ENCODE results near the gene ETS1.

The ETS1 gene

GRCh38 chr11:128520206-128520887, 67.0 kb downstream of the ETS1 start:
- peak overlapping the region; percentile 55 to 91 for H3K9ac ChIP-seq (ENCODE audit: low read depth in 1 of 2, low read length in 2 of 2)
- H3K27me3 ChIP-seq (ENCODE audit: control insufficient read depth in 1 of 2, insufficient read depth in 2 of 2, low read length in 2 of 2) = peaks cover 0 to 4% of the 10 kb centered on the region in 2 donors
- H3K27ac ChIP-seq (ENCODE audit: low read depth, low read length) = peak overlapping the region; percentile 84
- peak overlapping the region; percentile 77 for H3K4me3 ChIP-seq (ENCODE audit: low read depth in 1 of 2, low read length in 2 of 2)
- H3K36me3 ChIP-seq (ENCODE audit: control insufficient read depth in 1 of 2, insufficient read depth in 2 of 2, low read length in 2 of 2) = no peaks in the 10 kb centered on the region
- peaks cover 22 to 27% of the 10 kb centered on the region in 2 donors for H3K4me1 ChIP-seq (ENCODE audit: control insufficient read depth in 1 of 2, insufficient read depth in 2 of 2, low read length in 2 of 2)
- H3K9me3 ChIP-seq (ENCODE audit: control insufficient read depth in 1 of 2, low read length in 2 of 2) = no peaks in the 10 kb centered on the region

- H3K36me3 ChIP-seq (ENCODE audit: control insufficient read depth in 1 of 2, insufficient read depth in 2 of 2, low read length in 2 of 2) = no peaks in the 10 kb centered on the region
- peak overlapping the region; percentile 65 to 77 for H3K4me3 ChIP-seq (ENCODE audit: low read depth in 1 of 2, low read length in 2 of 2)
- H3K4me1 ChIP-seq (ENCODE audit: control insufficient read depth in 1 of 2, insufficient read depth in 2 of 2, low read length in 2 of 2) = peaks cover 24 to 33% of the 10 kb centered on the region in 2 donors
- no peaks in the 10 kb centered on the region for H3K9me3 ChIP-seq (ENCODE audit: control insufficient read depth in 1 of 2, low read length in 2 of 2)
- peaks cover 0 to 4% of the 10 kb centered on the region in 2 donors for H3K27me3 ChIP-seq (ENCODE audit: control insufficient read depth in 1 of 2, insufficient read depth in 2 of 2, low read length in 2 of 2)
- H3K27ac ChIP-seq (ENCODE audit: low read depth, low read length) = peak overlapping the region; percentile 51
- H3K9ac ChIP-seq (ENCODE audit: low read depth in 1 of 2, low read length in 2 of 2) = peak overlapping the region; percentile 9 to 56
These were observed 68.0 kb downstream of the ETS1 start for GRCh38 chr11:128519338-128519737.

GRCh38 chr11:128518493-128519207, 68.7 kb downstream of the ETS1 start:
- H3K9ac ChIP-seq (ENCODE audit: low read depth in 1 of 2, low read length in 2 of 2) = peak overlapping the region; percentile 20 to 56
- peaks cover 0 to 4% of the 10 kb centered on the region in 2 donors for H3K27me3 ChIP-seq (ENCODE audit: control insufficient read depth in 1 of 2, insufficient read depth in 2 of 2, low read length in 2 of 2)
- no peaks in the 10 kb centered on the region for H3K9me3 ChIP-seq (ENCODE audit: control insufficient read depth in 1 of 2, low read length in 2 of 2)
- H3K36me3 ChIP-seq (ENCODE audit: control insufficient read depth in 1 of 2, insufficient read depth in 2 of 2, low read length in 2 of 2) = no peaks in the 10 kb centered on the region
- peak overlapping the region; percentile 51 for H3K27ac ChIP-seq (ENCODE audit: low read depth, low read length)
- peak overlapping the region; percentile 65 to 77 for H3K4me3 ChIP-seq (ENCODE audit: low read depth in 1 of 2, low read length in 2 of 2)
- peaks cover 24 to 39% of the 10 kb centered on the region in 2 donors for H3K4me1 ChIP-seq (ENCODE audit: control insufficient read depth in 1 of 2, insufficient read depth in 2 of 2, low read length in 2 of 2)

GRCh38 chr11:128517451-128518230, 69.7 kb downstream of the ETS1 start:
- H3K27me3 ChIP-seq (ENCODE audit: control insufficient read depth in 1 of 2, insufficient read depth in 2 of 2, low read length in 2 of 2) = peaks cover 0 to 4% of the 10 kb centered on the region in 2 donors
- H3K9me3 ChIP-seq (ENCODE audit: control insufficient read depth in 1 of 2, low read length in 2 of 2) = no peaks in the 10 kb centered on the region
- H3K4me1 ChIP-seq (ENCODE audit: control insufficient read depth in 1 of 2, insufficient read depth in 2 of 2, low read length in 2 of 2) = peaks cover 25 to 36% of the 10 kb centered on the region in 2 donors
- H3K27ac ChIP-seq (ENCODE audit: low read depth, low read length) = peak overlapping the region; percentile 57
- peak overlapping the region; percentile 65 to 77 for H3K4me3 ChIP-seq (ENCODE audit: low read depth in 1 of 2, low read length in 2 of 2)
- H3K9ac ChIP-seq (ENCODE audit: low read depth in 1 of 2, low read length in 2 of 2) = peak overlapping the region; percentile 20 to 56
- peaks cover 0 to 6% of the 10 kb centered on the region in 2 donors for H3K36me3 ChIP-seq (ENCODE audit: control insufficient read depth in 1 of 2, insufficient read depth in 2 of 2, low read length in 2 of 2)

GRCh38 chr11:128516886-128517285, 70.5 kb downstream of the ETS1 start:
- Histone ChIP-seq H3K4me3 (ENCODE audit: low read depth in 1 of 2, low read length in 2 of 2) (peak overlapping the region; percentile 45 to 77), H3K27ac (ENCODE audit: low read depth, low read length) (no peak overlapping the region), H3K9ac (ENCODE audit: low read depth in 1 of 2, low read length in 2 of 2) (peak overlapping the region; percentile 20 to 56), H3K27me3 (ENCODE audit: control insufficient read depth in 1 of 2, insufficient read depth in 2 of 2, low read length in 2 of 2) (peaks cover 0 to 4% of the 10 kb centered on the region in 2 donors), H3K4me1 (ENCODE audit: control insufficient read depth in 1 of 2, insufficient read depth in 2 of 2, low read length in 2 of 2) (peaks cover 25 to 40% of the 10 kb centered on the region in 2 donors), H3K36me3 (ENCODE audit: control insufficient read depth in 1 of 2, insufficient read depth in 2 of 2, low read length in 2 of 2) (peaks cover 0 to 6% of the 10 kb centered on the region in 2 donors), H3K9me3 (ENCODE audit: control insufficient read depth in 1 of 2, low read length in 2 of 2) (no peaks in the 10 kb centered on the region)

- Histone ChIP-seq H3K9ac (ENCODE audit: low read depth in 1 of 2, low read length in 2 of 2) (peak overlapping the region; percentile 33 to 56), H3K27me3 (ENCODE audit: control insufficient read depth in 1 of 2, insufficient read depth in 2 of 2, low read length in 2 of 2) (peaks cover 0 to 4% of the 10 kb centered on the region in 2 donors), H3K9me3 (ENCODE audit: control insufficient read depth in 1 of 2, low read length in 2 of 2) (no peaks in the 10 kb centered on the region), H3K4me1 (ENCODE audit: control insufficient read depth in 1 of 2, insufficient read depth in 2 of 2, low read length in 2 of 2) (peaks cover 29 to 43% of the 10 kb centered on the region in 2 donors), H3K36me3 (ENCODE audit: control insufficient read depth in 1 of 2, insufficient read depth in 2 of 2, low read length in 2 of 2) (peaks cover 0 to 6% of the 10 kb centered on the region in 2 donors), H3K27ac (ENCODE audit: low read depth, low read length) (no peak overlapping the region), H3K4me3 (ENCODE audit: low read depth in 1 of 2, low read length in 2 of 2) (peak overlapping the region; percentile 45 to 47)
These were observed 71.3 kb downstream of the ETS1 start for GRCh38 chr11:128515826-128516778.

- H3K9me3 ChIP-seq (ENCODE audit: control insufficient read depth in 1 of 2, low read length in 2 of 2) = no peaks in the 10 kb centered on the region
- H3K27me3 ChIP-seq (ENCODE audit: control insufficient read depth in 1 of 2, insufficient read depth in 2 of 2, low read length in 2 of 2) = no peaks in the 10 kb centered on the region
- H3K9ac ChIP-seq (ENCODE audit: low read depth in 1 of 2, low read length in 2 of 2) = peak overlapping the region in 1 of 2 donors; percentile 12
- peaks cover 39 to 49% of the 10 kb centered on the region in 2 donors for H3K4me1 ChIP-seq (ENCODE audit: control insufficient read depth in 1 of 2, insufficient read depth in 2 of 2, low read length in 2 of 2)
- no peak overlapping the region for H3K4me3 ChIP-seq (ENCODE audit: low read depth in 1 of 2, low read length in 2 of 2)
- peaks cover 0 to 6% of the 10 kb centered on the region in 2 donors for H3K36me3 ChIP-seq (ENCODE audit: control insufficient read depth in 1 of 2, insufficient read depth in 2 of 2, low read length in 2 of 2)
- H3K27ac ChIP-seq (ENCODE audit: low read depth, low read length) = no peak overlapping the region
These were observed 72.3 kb downstream of the ETS1 start for GRCh38 chr11:128515086-128515485.

GRCh38 chr11:128513915-128514681, 73.3 kb downstream of the ETS1 start:
- Histone ChIP-seq H3K27ac (ENCODE audit: low read depth, low read length) (no peak overlapping the region), H3K4me3 (ENCODE audit: low read depth in 1 of 2, low read length in 2 of 2) (peak overlapping the region in 1 of 2 donors; percentile 1), H3K9ac (ENCODE audit: low read depth in 1 of 2, low read length in 2 of 2) (peak overlapping the region in 1 of 2 donors; percentile 8), H3K4me1 (ENCODE audit: control insufficient read depth in 1 of 2, insufficient read depth in 2 of 2, low read length in 2 of 2) (peaks cover 44 to 50% of the 10 kb centered on the region in 2 donors), H3K27me3 (ENCODE audit: control insufficient read depth in 1 of 2, insufficient read depth in 2 of 2, low read length in 2 of 2) (no peaks in the 10 kb centered on the region), H3K36me3 (ENCODE audit: control insufficient read depth in 1 of 2, insufficient read depth in 2 of 2, low read length in 2 of 2) (peaks cover 0 to 6% of the 10 kb centered on the region in 2 donors), H3K9me3 (ENCODE audit: control insufficient read depth in 1 of 2, low read length in 2 of 2) (no peaks in the 10 kb centered on the region)
